HepG2 (cell line): ENCODE results near the gene MAPK1. TPM values are rescaled to one million over a fixed set of nuclear protein-coding genes. Genes with fewer than 3 reads are reported as not detected.

Source experiments
- HCFC1 ChIP-seq: fragments of 150-350 bp; IDR thresholded peaks from 2 replicates; pipeline ENCODE4 v1.6.1; 2014; ENCODE audit warnings: low read depth, low read length
- MTF1 ChIP-seq: sonication (generic); formaldehyde crosslinking; IDR thresholded peaks from 2 replicates; pipeline ENCODE4 v1.5.0; 2020; ENCODE audit warnings: missing genetic modification reagents
- PPARG ChIP-seq: conservative IDR thresholded peaks from 2 replicates; pipeline ENCODE4 v1.6.1; 2016; ENCODE audit warnings: missing biosample characterization, missing genetic modification reagents
- SP1 ChIP-seq, 2 experiments: fragments of 450-650 bp in 1 of 2; sonication (generic) in 1 of 2; formaldehyde crosslinking in 1 of 2; IDR thresholded peaks; 2 replicates each; pipeline versions ENCODE4 v1.4.0 to v1.6.1; 2016 to 2020; ENCODE audit warnings: missing genetic modification reagents in 1 of 2
- ZNF142 ChIP-seq: sonication (generic); formaldehyde crosslinking; IDR thresholded peaks from 2 replicates; pipeline ENCODE4 v1.4.0; 2020; ENCODE audit warnings: missing genetic modification reagents
- ZNF883 ChIP-seq: sonication (generic); formaldehyde crosslinking; IDR thresholded peaks from 2 replicates; pipeline ENCODE4 v1.5.1; 2020; ENCODE audit warnings: mild to moderate bottlenecking, missing genetic modification reagents; ENCODE audit errors: not compliant biosample characterization
- polyA plus RNA-seq, 8 experiments: library from polyadenylated mRNA; depleted of rRNA in 3 of 8; stranded (reverse) in 7 of 8; unstranded in 1 of 8; fragments of >200 nt; fragmentation: Illumina TruSeq in 4 of 8; extraction: Trizol in 4 of 8; gene quantifications; 2 replicates each; pipeline versions ENCODE4 v1.2.1 to v1.2.3, GENCODE V29; 2011 to 2016; ENCODE audit warnings: low read depth in 4 of 8, missing spikeins in 1 of 8, mixed read lengths in 1 of 8; ENCODE audit not compliant: insufficient read depth in 1 of 8
- total RNA-seq, 5 experiments: library from RNA; depleted of rRNA; stranded (reverse); fragments of >200 nt; fragmentation: Illumina TruSeq; extraction: Trizol; gene quantifications; 2 replicates each; pipeline ENCODE4 v1.2.3, GENCODE V29; 2016; ENCODE audit warnings: low read depth in 1 of 5
- TF ChIP-seq, protein P1 (sequence below), 2 experiments: sonication (generic) in 1 of 2; formaldehyde crosslinking in 1 of 2; IDR thresholded peaks; 2 replicates each; pipeline versions ENCODE4 v1.6.1 to v1.9.0; 2014 to 2022; ENCODE audit warnings: antibody characterized with exemption in 1 of 2, borderline replicate concordance in 1 of 2, inconsistent platforms in 1 of 2, low read depth in 1 of 2, missing genetic modification reagents in 1 of 2

MAPK1 gene
- total and polyA plus RNA-seq, 2 of the 13 experiments (the other 11 are each of a cell fraction or from before 2014, with no cell fraction given): 107 to 114 TPM

GRCh38 chr22:21857481-21857914, 9.9 kb downstream of the MAPK1 start (continued):
- TF ChIP-seq ZNF142 (0 out of 2 replicates have a peak, but pooled peaks have one; percentile 20), PPARG (0 out of 2 replicates have a peak, but pooled peaks have one; percentile 25), HCFC1 (no peak), MTF1 (CRISPR knock-in tag) (no peak), ZNF883 (CRISPR knock-in tag) (no peak), SP1 (IDR thresholded peaks at IDR 0.05) (no peak), SP1 (CRISPR knock-in tag; IDR thresholded peaks at IDR 0.05) (no peak)
- TF ChIP-seq, protein P1, sequence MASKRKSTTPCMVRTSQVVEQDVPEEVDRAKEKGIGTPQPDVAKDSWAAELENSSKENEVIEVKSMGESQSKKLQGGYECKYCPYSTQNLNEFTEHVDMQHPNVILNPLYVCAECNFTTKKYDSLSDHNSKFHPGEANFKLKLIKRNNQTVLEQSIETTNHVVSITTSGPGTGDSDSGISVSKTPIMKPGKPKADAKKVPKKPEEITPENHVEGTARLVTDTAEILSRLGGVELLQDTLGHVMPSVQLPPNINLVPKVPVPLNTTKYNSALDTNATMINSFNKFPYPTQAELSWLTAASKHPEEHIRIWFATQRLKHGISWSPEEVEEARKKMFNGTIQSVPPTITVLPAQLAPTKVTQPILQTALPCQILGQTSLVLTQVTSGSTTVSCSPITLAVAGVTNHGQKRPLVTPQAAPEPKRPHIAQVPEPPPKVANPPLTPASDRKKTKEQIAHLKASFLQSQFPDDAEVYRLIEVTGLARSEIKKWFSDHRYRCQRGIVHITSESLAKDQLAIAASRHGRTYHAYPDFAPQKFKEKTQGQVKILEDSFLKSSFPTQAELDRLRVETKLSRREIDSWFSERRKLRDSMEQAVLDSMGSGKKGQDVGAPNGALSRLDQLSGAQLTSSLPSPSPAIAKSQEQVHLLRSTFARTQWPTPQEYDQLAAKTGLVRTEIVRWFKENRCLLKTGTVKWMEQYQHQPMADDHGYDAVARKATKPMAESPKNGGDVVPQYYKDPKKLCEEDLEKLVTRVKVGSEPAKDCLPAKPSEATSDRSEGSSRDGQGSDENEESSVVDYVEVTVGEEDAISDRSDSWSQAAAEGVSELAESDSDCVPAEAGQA (IDR thresholded peaks at IDR 0.05; ENCODE audit: low read depth): no peak
- TF ChIP-seq, protein P1 (CRISPR knock-in tag; IDR thresholded peaks at IDR 0.05; ENCODE audit: borderline replicate concordance): no peak
